GM18873 (cell line): ENCODE measurements around the gene BCAR1.
"Not testable (repeated sequence)": the region's sequence is repeated elsewhere in the genome, so short reads cannot be mapped to it uniquely, and the experiment has no call there.

Source experiments
- ATAC-seq: cut with Tn5 transposase; IDR thresholded peaks from one replicate; pipeline ENCODE4 v1.9.1; 2021; ENCODE audit warnings: mild to moderate bottlenecking, moderate library complexity, moderate number of reproducible peaks; ENCODE audit not compliant: unreplicated experiment, low FRiP score

BCAR1 gene

DNA sequence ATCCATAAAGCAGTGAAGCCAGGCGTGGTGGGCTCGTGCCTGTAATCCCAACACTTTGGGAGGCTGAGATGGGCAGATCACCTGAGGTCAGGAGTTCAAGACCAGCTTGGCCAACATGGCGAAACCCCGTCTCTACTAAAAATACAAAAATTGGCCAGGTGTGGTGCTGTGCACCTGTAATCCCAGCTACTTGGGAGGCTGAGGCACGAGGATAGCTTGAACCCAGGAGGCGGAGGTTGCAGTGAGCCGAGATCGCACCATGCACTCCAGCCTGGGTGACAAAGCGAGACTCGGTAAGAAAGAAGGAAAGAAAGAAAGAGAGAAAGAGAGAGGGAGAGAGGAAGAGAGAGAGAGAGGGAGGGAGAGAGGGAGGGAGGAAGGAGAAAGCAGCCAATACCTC lies 21.2 kb upstream of the BCAR1 start:
- ATAC-seq: not testable (repeated sequence)

DNA sequence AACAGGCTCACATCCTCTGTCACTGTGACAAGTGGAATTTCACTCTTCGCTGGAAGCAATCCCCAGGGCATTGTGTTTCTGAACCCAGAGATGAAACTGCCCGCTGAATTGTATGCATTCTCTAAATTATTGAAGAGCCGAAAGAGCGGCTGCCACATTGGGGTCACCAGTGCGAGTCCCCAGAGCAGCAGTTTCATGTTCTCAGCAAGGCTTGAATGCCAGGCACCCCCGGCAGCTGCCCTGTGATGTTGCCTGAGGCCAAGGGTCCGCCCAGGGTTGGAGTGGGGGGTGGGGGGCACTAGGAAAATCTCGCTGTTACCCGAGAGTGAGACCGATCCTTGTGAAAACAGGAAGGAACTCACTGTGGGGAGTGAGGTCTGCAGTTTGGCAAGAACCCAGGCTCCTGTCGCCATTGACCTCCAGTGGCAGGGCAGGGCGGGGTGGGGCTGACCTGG lies 20.7 kb upstream of the BCAR1 start:
- ATAC-seq: no peak

DNA sequence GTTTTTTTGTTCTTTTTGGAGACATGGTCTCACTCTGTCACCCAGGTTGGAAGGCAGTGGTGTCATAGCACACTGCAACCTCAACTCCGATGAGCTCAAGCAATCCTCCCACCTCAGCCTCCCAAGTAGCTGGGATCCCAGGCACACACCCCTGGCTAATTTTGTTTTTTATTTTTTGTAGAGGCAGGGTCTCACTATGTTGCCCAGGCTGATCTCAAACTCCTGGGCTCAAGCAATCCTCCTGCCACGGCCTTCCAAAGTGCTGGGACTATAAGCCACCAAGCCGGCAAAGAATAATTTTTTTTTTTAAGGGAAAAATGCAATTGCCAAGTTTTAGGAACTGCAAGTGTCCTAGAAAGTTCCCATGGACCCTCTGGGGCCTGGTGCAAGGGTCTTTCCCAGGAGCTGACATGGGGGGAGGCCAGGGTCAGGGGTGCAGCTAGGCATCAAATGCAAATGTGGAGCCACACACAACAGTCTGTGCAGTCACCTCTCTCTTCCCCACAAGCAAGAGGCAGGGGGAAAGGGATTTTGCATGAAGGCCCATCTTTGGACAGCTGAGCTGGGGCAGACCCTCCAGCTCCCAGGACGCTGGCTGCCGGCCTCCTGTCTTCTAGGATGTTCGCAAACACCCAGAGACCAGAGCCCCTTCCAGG lies 20.1 kb upstream of the BCAR1 start:
- ATAC-seq: no peak

DNA sequence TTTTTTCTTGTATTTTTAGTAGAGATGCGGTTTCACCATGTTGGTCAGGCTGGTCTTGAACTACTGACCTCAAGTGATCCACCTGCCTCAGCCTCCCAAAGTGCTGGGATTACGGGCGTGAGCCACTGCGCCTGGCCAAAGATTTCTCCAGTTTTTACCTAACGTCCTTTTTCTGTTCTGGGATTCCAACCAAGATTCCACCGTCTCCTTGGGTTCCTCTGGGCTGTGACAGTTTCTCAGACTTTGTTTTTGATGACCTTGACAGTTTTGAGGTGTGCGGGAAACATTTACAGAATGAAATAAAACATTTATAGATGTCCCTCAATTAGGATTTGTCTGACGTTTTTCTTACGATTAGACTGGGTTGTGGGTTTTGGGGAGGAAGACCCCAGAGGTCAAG lies 17.9 kb upstream of the BCAR1 start:
- ATAC-seq: not testable (repeated sequence)

DNA sequence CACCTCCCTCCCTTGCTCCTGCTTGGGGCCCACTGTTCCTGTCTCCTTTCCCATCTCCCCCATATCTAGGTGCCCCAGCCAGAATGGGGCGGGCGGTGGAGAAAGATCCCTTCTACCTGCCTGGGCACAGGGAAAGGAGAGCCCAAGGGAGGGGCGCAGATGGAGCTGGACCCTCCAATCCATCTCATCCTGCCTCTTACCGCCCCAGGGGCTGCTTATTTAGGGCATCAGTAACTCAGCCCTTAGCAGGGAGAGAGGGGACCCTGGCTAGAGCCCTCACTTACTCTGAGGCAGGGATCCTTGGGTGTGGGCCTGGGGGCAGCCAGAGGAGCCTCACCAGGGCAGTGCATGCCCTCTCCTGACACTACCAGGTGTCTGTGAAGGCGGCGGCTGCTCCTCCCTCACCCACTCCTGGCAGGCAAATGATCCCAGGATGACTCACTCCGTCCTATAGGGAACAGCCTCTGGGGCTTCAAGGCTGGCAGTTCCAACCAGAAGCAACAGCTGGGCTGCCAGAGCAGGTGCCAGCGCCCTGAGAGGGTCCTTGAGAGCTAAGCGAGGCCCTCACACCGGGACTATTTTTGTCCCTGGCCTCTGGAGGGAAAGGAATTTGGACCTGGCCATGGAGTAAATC lies 16.3 kb upstream of the BCAR1 start:
- no peak for ATAC-seq

DNA sequence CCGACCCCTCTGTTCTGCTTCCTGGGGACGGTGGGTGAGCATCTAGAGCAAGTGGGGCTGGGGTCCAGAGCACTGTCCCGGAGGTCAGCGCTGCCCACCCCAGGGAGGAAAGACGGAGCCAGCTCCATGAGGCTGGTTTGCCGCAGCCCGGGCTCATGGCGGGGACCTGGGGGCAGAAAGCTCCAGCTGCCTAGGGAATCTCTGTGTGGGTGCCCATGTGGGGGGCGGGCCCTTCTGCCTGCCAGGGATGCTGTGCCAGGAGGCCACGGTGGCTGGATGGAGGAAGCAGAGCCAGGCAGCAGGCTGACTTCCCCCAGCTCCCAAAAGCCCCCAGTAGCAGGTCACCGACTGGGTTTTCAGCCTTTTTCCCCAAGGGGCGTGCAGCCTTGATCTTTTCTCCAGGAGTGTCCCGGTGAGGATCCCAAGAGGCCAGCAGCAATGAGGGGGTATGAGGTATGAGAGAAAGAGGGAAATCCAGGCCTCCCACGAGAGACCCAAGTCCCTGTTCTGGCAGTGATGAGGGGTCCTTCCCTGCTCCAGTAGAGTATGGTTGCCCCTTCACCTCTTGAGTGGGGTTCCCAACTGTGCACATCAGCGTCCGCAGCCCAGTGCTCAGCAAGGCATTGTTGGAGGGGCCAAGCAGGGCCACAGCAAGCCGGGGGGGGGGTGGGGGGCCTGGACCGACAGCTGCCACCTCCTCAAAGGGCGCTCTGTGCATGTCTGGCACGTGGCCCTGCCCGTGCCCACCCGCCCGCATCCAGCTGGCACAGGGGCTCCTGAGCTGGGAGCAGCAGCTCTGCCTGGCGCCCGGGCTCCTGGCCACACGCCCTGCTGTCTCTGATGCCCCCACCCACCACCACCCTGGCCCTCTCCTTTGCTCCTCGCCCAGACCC lies 15.6 kb upstream of the BCAR1 start:
- no peak for ATAC-seq

DNA sequence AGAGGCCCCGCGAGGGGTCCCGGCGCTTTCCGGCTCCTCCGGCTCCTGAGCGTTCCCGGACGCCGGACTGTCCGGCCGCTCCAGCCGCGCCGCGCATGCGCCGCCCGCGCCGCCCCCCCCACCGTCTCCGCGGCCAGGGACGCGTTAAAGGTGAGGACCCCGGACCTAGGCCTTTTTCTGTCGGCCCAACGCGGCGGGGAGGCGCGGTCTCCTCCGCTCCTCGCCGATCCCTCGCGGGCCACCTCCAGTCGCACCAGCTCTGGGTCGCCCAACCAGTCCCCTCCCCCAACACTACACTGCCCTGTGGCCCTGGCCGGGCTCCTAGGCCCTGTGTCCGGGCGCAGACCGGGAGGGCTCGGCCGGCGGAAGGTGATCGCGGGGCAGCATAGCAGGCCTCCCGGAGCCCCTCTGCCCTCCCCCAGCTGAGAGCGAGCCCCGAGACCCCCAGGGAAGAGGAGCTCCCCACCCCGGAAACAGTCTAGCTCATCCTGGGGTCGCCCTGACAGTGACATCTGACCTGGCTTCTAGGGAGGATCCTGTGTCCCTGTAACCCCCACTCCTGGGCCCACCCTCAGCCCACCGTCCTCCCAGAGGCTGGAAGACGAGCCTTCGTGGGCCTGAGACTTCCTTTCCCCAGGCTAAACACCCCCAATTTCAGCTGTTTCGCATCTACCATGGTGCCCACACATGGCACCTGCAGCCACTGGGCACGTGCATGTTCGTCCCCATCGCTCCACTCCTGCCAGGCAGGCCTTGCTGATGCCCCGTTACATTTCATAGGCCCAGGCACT lies 14.7 kb upstream of the BCAR1 start:
- no peak for ATAC-seq

DNA sequence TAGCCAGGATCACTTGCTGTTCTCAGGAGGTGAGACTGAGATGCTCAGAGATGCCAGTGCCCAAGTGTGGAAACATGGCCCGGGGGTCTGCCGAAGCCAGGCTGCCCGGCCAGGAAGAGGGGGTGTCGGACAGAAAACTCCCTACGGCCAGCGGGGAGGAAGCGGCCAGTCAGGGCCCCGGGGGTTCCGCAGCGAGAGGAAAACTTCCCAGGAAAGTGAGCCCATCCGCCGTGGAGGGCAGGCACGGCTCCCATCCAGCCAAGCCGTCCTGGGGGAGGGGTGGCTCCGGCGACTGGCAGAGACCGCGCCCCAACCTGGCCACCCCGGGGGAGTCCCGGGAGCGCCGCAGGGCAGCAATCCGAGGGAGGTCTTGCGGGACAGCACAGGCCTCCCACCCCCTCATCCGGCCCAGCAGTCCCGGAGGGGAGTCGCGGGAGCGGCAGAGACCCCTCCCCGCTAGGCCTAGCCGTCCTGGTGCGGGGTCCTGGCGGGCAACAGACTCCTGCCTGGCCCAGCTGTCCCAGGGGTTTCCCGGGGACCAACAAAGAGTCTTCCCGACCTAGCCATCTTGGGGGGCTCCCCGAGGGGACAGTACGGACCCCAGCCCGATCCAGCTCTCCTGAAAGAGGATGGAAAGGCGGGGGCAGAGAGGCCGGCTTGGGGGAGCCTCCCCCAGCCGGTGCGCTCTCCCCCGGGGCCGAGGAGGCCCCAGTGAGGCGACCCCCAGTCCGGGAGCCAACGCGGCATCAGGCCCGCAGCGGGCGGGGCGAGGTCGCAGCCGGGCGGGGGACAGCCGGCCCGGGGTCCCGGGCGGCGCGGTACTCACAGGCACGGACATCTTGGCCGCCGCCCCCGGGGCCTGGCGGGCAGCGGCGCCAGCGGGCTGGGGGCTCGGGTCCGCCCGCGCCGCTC lies 13.8 kb upstream of the BCAR1 start:
- no peak for ATAC-seq

DNA sequence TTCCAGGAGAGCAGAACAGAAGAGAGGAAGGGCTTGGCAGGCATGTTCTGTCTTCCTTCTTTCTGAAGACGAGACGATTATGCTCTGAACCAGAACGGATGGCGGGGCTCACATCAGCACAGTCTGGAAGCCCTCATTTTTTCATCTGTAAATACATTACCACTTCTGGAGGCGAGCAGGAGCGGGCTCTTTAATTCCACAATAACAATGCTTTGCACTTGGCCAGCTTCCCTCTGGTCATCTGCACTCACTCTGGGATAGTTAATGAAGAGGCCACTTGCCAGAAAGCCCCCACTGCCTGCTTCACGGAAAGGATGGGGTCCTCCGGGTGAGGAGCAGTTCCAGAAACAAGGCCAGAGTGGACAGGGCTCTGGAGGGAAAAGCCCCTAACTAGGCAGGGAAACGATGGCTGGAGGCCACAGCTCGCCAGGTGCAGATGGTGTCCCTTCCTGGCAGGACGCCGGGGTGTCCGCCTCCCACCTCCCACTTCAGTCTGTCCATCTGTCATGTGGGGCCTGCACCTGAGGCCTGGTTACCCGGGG lies 13.1 kb upstream of the BCAR1 start:
- no peak for ATAC-seq

DNA sequence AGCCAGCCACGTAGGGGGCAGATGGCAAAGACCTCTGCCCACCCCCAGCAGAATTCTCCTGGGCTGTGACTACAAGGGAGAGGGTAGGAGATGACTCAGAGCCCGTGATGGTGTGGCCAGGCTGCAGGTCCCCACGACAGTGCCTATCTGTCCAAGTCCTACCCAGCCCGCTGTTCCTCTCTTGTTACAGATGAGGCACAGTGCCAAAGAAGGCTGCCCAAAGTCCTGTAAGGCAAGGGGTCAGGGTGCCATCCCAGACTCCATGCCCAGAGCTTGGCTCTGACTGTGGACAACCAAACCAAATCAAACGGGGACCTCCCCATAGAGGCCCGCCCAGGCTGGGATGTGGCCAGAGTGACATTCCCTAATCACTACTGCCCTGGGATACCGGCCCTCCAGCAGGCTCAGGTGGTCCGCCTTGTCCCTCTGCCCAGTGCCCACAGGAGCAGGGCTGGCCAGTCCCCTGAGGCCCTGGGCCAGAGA lies 12.6 kb upstream of the BCAR1 start:
- ATAC-seq: no peak

DNA sequence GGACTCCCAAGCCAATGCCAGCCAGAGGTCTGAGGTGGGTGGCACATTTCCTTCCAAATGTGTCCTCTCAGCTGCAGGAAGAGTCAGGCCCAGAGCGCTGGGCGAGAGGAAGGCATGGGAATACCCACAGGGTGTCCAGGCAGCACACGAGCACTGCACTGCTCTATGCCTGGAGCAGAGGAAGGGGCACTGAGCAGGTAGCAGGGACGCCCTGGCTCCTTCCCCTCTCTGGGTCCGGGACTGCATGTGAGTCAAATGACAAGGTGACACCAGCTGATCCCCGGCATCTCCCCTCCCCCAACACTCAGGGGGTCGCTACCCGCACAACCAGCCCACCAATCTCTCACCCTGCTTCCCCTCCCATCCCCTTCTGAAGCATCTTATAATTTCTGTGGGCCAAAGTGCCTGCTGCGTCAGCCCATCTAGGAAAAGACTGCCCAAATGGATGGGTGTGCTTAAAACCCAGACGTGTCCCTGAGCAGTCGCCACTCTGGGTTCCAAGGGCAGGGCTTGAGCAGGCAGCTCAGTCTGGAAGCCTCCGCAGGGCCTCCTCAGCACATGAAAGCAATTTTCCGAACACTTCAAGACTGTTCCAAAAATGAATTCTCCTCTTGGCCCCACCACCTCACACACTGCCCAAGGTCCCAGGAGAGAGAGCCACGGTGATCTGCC lies 12.0 kb upstream of the BCAR1 start:
- no peak for ATAC-seq

DNA sequence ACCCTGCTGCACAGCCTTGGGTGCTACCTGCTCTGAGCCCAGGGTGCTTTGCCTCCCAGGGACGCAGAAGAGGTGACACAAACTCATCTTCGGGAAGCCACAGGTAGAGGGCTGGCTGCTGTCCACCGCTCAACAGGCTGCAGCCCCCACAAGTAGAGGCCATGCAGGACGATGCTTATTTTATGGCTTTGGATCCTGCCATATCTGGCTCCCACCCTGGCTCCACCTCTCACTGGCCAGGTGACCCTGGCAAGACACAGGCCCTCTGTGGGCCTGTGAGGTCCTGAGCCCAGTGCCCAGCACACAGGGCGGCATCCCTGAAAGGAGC lies 11.3 kb upstream of the BCAR1 start:
- no peak for ATAC-seq

DNA sequence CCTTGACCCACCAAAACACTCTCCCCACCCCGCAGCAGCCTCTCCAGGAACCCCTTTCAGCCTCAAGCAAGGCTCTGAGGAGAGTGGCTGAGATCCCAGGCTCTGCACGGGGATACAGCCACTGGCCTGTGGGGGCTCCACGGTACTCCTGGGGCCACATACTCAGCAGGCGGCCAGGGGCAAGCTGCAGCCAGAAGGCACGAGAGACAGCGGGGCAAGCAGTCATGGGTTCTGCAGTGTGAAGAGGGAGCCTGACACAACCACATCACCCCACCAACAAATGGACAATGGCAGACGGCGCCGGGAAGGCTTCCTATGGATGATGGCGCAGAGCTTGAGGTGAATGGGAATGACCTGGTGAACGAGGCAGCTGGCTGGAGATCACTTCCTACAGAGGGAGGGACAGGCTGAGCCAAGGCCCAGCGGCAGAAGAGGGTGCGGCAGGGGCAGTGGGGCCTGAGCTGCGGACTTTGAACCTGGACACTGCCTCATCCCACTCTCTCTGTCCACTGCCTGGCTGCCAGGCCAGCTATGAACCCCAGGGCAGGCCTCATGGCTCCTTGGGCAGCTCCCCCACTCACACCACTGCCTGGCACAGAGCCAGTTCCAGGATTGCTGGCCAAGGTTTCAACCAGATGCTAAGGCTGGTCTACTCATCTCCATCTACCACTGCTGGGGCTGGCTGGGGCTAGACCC lies 10.8 kb upstream of the BCAR1 start:
- ATAC-seq: no peak

DNA sequence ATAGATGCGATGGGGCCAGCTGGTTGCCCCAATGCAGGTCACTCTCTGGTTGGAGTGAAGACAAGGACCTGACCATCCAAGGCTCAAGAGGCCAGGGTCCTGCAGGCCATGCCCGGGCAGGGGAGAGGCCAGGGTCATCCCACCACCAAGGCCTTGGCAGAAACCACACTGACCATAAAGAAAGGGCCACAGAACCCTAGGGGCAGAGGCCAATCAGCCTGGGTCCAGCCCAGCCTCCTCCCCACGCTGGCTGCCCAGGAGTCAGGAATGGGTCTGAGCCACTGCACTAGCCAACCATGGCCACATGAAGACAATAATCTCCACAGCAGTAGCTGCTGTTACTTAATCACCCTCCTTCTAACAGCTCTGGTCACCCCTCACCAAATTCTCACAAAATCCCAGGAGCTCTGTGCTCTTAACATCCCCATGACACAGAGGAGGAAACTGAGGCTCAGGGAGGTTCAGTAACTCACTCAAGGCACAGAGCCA lies 10.2 kb upstream of the BCAR1 start:
- no peak for ATAC-seq

DNA sequence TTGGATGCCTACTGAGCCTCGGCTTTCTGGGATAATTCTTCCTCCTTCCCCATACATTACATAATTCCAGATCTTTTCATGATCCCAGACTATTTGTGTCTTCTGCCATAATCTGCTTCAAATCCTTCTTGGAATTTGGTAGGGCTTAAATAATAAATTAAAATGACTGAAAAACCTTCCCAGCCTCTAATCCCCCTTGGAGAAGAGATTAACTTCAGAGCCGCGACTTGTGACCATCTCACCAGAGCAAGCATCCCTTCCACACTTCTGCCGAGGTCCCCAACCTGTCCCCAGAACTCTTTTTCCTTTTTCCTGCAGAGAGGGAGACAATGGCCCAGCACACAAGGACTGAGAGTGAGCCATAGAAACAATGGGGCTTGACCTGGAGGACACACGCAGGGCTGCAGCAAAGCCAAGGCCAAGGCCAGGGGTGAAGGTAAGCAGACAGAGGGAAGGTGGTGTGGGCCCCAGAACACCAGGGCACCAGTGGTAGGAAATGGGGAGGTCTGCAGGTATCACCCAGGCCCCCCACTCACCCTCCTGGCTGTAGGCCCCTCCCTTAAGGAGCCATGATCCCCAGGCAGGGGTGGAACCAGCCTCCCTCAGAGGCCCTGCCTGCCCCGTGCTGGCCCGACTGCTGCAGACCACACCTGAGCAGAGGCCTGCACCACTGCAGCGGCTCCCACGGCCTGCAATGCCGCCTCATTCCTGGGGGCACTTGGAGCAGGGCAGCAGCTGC lies 9.6 kb upstream of the BCAR1 start:
- no peak for ATAC-seq

DNA sequence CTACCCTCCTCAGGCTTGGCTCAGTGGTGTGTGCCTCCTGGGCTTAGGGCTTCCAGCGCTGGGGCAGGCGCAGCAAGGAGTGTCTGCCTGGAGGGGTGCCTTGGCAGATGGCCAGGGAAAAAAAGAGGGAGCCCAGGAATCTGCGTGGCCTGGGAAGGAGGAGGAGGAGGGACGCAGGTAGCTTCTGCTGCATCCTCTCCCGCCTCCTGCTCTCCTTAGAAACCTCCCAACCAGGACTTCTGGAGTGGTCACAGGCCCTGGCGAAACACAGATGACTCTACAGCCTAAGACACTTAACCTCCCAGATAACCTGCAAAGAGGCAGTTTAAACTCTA lies 7.3 kb upstream of the BCAR1 start:
- no peak for ATAC-seq
